Osteocyte (in vitro differentiated cells): ENCODE measurements around the gene CHPF. TPM values are rescaled to one million over a fixed set of nuclear protein-coding genes. Genes with fewer than 3 reads are reported as not detected.

Source experiments
- DNase-seq: peaks from one replicate; pipeline ENCODE4 v3.0.0; 2021; ENCODE audit warnings: mixed read lengths; ENCODE audit not compliant: unreplicated experiment; ENCODE audit errors: extremely low spot score
- H3K27ac Mint-ChIP-seq: one replicate; pipeline ENCODE4 v1.8.0; 2021; ENCODE audit warnings: mild to moderate bottlenecking, mixed read lengths; ENCODE audit not compliant: unreplicated experiment
- H3K27me3 Mint-ChIP-seq: one replicate; pipeline ENCODE4 v1.8.0; 2021; ENCODE audit warnings: mixed read lengths; ENCODE audit not compliant: unreplicated experiment
- H3K36me3 Mint-ChIP-seq: one replicate; pipeline ENCODE4 v1.8.0; 2021; ENCODE audit warnings: mixed read lengths; ENCODE audit not compliant: unreplicated experiment
- H3K4me1 Mint-ChIP-seq: one replicate; pipeline ENCODE4 v1.8.0; 2021; ENCODE audit warnings: mixed read lengths; ENCODE audit not compliant: unreplicated experiment
- H3K4me3 Mint-ChIP-seq: one replicate; pipeline ENCODE4 v1.8.0; 2021; ENCODE audit warnings: mild to moderate bottlenecking, moderate library complexity, mixed read lengths; ENCODE audit not compliant: unreplicated experiment
- H3K9me3 Mint-ChIP-seq: one replicate; pipeline ENCODE4 v1.8.0; 2021; ENCODE audit warnings: mixed read lengths; ENCODE audit not compliant: unreplicated experiment
- CTCF ChIP-seq: fragments of 200-600 bp; sonication (generic); IDR thresholded peaks from 2 replicates; pipeline ENCODE4 v1.5.0; 2021; ENCODE audit warnings: antibody characterized with exemption, mild to moderate bottlenecking, moderate library complexity
- total RNA-seq: library from RNA; stranded (reverse); gene quantifications from 2 replicates; pipeline ENCODE4 v1.2.1, GENCODE V29; 2021

CHPF gene
- total RNA-seq, 1 donor from 2014 or later, result 144 TPM

- DNase-seq, result no peak
- Mint-ChIP-seq H3K27me3 (no peaks in the 10 kb centered on the region), H3K4me1 (peaks cover 19% of the 10 kb centered on the region), H3K4me3 (no peak overlapping the region), H3K36me3 (no peaks in the 10 kb centered on the region), H3K9me3 (no peaks in the 10 kb centered on the region), H3K27ac (no peak overlapping the region)
- no peak for TF ChIP-seq CTCF
These were observed 48.6 kb downstream of the CHPF start for GRCh38 chr2:219494952-219495530.

GRCh38 chr2:219493086-219493485 is 50.5 kb downstream of the CHPF start:
- H3K4me3 Mint-ChIP-seq, result no peak overlapping the region
- H3K27ac Mint-ChIP-seq, result no peak overlapping the region
- no peak for TF ChIP-seq CTCF
- DNase-seq, result no peak
- H3K36me3 Mint-ChIP-seq, result no peaks in the 10 kb centered on the region
- no peaks in the 10 kb centered on the region for H3K9me3 Mint-ChIP-seq
- H3K4me1 Mint-ChIP-seq, result peaks cover 3% of the 10 kb centered on the region
- no peaks in the 10 kb centered on the region for H3K27me3 Mint-ChIP-seq

- H3K36me3 Mint-ChIP-seq, result no peaks in the 10 kb centered on the region
- H3K27ac Mint-ChIP-seq, result no peak overlapping the region
- no peak overlapping the region for H3K4me3 Mint-ChIP-seq
- H3K27me3 Mint-ChIP-seq, result no peaks in the 10 kb centered on the region
- peaks cover 1% of the 10 kb centered on the region for H3K4me1 Mint-ChIP-seq
- H3K9me3 Mint-ChIP-seq, result no peaks in the 10 kb centered on the region
- no peak for DNase-seq
- TF ChIP-seq CTCF, result no peak
These were observed 51.0 kb downstream of the CHPF start for GRCh38 chr2:219492575-219492974.

- Mint-ChIP-seq H3K36me3 (no peaks in the 10 kb centered on the region), H3K4me3 (no peak overlapping the region), H3K27me3 (no peaks in the 10 kb centered on the region), H3K9me3 (no peaks in the 10 kb centered on the region), H3K4me1 (no peaks in the 10 kb centered on the region), H3K27ac (no peak overlapping the region)
- TF ChIP-seq CTCF, result no peak
- no peak for DNase-seq
These were observed 52.2 kb downstream of the CHPF start for GRCh38 chr2:219491278-219491963.

- no peak for DNase-seq
- H3K4me3 Mint-ChIP-seq, result no peak overlapping the region
- H3K4me1 Mint-ChIP-seq, result no peaks in the 10 kb centered on the region
- TF ChIP-seq CTCF, result no peak
- H3K36me3 Mint-ChIP-seq, result no peaks in the 10 kb centered on the region
- H3K9me3 Mint-ChIP-seq, result no peaks in the 10 kb centered on the region
- H3K27me3 Mint-ChIP-seq, result no peaks in the 10 kb centered on the region
- no peak overlapping the region for H3K27ac Mint-ChIP-seq
These were observed 52.9 kb downstream of the CHPF start for GRCh38 chr2:219490600-219491130.
